ENCODE data around the gene SNRK. TPM values are rescaled to one million over a fixed set of nuclear protein-coding genes. Genes with fewer than 3 reads are reported as not detected.

Gene SNRK
- total RNA-seq, 1 experiment from 2014 or later: 12.0 TPM

GRCh38 chr3:43248185-43248583, 38.2 kb upstream of the SNRK start:
- no peak overlapping the region for H3K56ac ChIP-seq (ENCODE audit: insufficient read length, low read depth, low read length)
- H2BK12ac ChIP-seq (ENCODE audit: insufficient read length, low read depth, low read length): no peak overlapping the region
- no peak overlapping the region for H3K27ac ChIP-seq (ENCODE audit: insufficient read length, low read depth, low read length)
- no peak overlapping the region for H3K18ac ChIP-seq (ENCODE audit: insufficient read length, low read depth, low read length)
- no peak overlapping the region for H3K4ac ChIP-seq (ENCODE audit: low read depth, low read length)
- WGBS (ENCODE audit: extremely low coverage, insufficient read length, low lambda C conversion rate): no CpG with 5 or more reads among the region's 2 CpGs
- no peak overlapping the region for H3T11ph ChIP-seq (ENCODE audit: low read length)
- H2BK120ac ChIP-seq (ENCODE audit: low read depth, low read length, poor library complexity, severe bottlenecking): no peak overlapping the region
- no peaks in the 10 kb centered on the region for H3K79me2 ChIP-seq (ENCODE audit: insufficient read depth, low read length)
- no peak overlapping the region for H3K4me3 Mint-ChIP-seq
- H3K9me3 ChIP-seq (ENCODE audit: control insufficient read depth, low read depth, low read length): no peaks in the 10 kb centered on the region
- no peak overlapping the region for H3K9ac ChIP-seq (ENCODE audit: extremely low read depth, insufficient read length, low read length)
- no peak for DNase-seq
- no peaks in the 10 kb centered on the region; the same call in 1 of the 2 replicates for H3K4me1 ChIP-seq (ENCODE audit: insufficient read depth, low read length)
- H3K79me1 ChIP-seq (ENCODE audit: insufficient read depth, low read depth, low read length, poor library complexity, severe bottlenecking): no peaks in the 10 kb centered on the region
- no peak overlapping the region for H2AFZ ChIP-seq (ENCODE audit: low read length)
- H2BK5ac ChIP-seq (ENCODE audit: insufficient read length, low read length): no peak overlapping the region
- no peak overlapping the region for H2BK20ac ChIP-seq (ENCODE audit: low read depth, low read length, poor library complexity, severe bottlenecking)
- no peaks in the 10 kb centered on the region for H3K23me2 ChIP-seq (ENCODE audit: insufficient read length, low read depth, low read length, poor library complexity, severe bottlenecking)
- no peak overlapping the region for H3K27ac Mint-ChIP-seq
- H3K4me1 Mint-ChIP-seq: peaks cover 31% of the 10 kb centered on the region in 2 experiments
- peaks cover 0 to 5% of the 10 kb centered on the region in 2 experiments; a peak in 1 of 5 replicates for H3K9me3 Mint-ChIP-seq
- H4K8ac ChIP-seq (replicated peaks; ENCODE audit: insufficient read length, low read depth, low read length): no peak overlapping the region
- H2BK15ac ChIP-seq (ENCODE audit: low read depth, low read length): no peak overlapping the region
- no peak overlapping the region for H3K23ac ChIP-seq (ENCODE audit: insufficient read length, low read depth, low read length)
- TF ChIP-seq, protein P1, sequence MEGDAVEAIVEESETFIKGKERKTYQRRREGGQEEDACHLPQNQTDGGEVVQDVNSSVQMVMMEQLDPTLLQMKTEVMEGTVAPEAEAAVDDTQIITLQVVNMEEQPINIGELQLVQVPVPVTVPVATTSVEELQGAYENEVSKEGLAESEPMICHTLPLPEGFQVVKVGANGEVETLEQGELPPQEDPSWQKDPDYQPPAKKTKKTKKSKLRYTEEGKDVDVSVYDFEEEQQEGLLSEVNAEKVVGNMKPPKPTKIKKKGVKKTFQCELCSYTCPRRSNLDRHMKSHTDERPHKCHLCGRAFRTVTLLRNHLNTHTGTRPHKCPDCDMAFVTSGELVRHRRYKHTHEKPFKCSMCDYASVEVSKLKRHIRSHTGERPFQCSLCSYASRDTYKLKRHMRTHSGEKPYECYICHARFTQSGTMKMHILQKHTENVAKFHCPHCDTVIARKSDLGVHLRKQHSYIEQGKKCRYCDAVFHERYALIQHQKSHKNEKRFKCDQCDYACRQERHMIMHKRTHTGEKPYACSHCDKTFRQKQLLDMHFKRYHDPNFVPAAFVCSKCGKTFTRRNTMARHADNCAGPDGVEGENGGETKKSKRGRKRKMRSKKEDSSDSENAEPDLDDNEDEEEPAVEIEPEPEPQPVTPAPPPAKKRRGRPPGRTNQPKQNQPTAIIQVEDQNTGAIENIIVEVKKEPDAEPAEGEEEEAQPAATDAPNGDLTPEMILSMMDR (conservative IDR thresholded peaks at IDR 0.05): no peak
- H3K27me3 ChIP-seq (ENCODE audit: insufficient read depth, low read length): no peaks in the 10 kb centered on the region
- H3K36me3 Mint-ChIP-seq (ENCODE audit: insufficient read depth in 1 of 3, low read depth in 3 of 3): peaks cover 0 to 1% (median 0%) of the 10 kb centered on the region in 3 experiments; a peak in 1 of 7 replicates
- H3K27me3 Mint-ChIP-seq (ENCODE audit: low read depth): peaks cover 3% of the 10 kb centered on the region
- no peak overlapping the region for H4K5ac ChIP-seq (ENCODE audit: insufficient read length, low read depth, low read length)
- no peak overlapping the region for H2AK5ac ChIP-seq (ENCODE audit: insufficient read length, low read length)
- H4K20me1 ChIP-seq (ENCODE audit: control insufficient read depth, insufficient read depth, insufficient read length): no peaks in the 10 kb centered on the region
- no peak overlapping the region for H3K14ac ChIP-seq (ENCODE audit: insufficient read depth, low read length)
- no peak overlapping the region for H3K4me2 ChIP-seq (ENCODE audit: insufficient read depth, insufficient read length, low read length)
- H4K91ac ChIP-seq (ENCODE audit: insufficient read length, low read depth, low read length): no peak overlapping the region
